ENCODE results near the gene ADAMTSL1. TPM values are rescaled to one million over a fixed set of nuclear protein-coding genes. Genes with fewer than 3 reads are reported as not detected.

ADAMTSL1 gene
- total RNA-seq, 1 donor from 2014 or later, result 12.6 TPM

DNA sequence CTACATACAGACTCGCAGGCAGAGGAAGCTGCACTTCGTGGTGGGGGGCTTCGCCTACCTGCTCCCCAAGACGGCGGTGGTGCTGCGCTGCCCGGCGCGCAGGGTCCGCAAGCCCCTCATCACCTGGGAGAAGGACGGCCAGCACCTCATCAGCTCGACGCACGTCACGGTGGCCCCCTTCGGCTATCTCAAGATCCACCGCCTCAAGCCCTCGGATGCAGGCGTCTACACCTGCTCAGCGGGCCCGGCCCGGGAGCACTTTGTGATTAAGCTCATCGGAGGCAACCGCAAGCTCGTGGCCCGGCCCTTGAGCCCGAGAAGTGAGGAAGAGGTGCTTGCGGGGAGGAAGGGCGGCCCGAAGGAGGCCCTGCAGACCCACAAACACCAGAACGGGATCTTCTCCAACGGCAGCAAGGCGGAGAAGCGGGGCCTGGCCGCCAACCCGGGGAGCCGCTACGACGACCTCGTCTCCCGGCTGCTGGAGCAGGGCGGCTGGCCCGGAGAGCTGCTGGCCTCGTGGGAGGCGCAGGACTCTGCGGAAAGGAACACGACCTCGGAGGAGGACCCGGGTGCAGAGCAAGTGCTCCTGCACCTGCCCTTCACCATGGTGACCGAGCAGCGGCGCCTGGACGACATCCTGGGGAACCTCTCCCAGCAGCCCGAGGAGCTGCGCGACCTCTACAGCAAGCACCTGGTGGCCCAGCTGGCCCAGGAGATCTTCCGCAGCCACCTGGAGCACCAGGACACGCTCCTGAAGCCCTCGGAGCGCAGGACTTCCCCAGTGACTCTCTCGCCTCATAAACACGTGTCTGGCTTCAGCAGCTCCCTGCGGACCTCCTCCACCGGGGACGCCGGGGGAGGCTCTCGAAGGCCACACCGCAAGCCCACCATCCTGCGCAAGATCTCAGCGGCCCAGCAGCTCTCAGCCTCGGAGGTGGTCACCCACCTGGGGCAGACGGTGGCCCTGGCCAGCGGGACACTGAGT, 303.2 kb downstream of the ADAMTSL1 start:
- Histone ChIP-seq H3K27me3 (ENCODE audit: insufficient read depth, low read length) (no peaks in the 10 kb centered on the region), H3K9ac (ENCODE audit: low read length) (no peak overlapping the region), H4K20me1 (ENCODE audit: insufficient read depth, low read length) (peaks cover 16% of the 10 kb centered on the region), H3K27ac (ENCODE audit: low read depth, low read length) (no peak overlapping the region), H3K79me2 (ENCODE audit: insufficient read depth, low read length) (peaks cover 4% of the 10 kb centered on the region), H3K4me2 (ENCODE audit: low read length) (no peak overlapping the region), H3K36me3 (ENCODE audit: insufficient read depth, low read length) (peaks cover 38% of the 10 kb centered on the region), H3K4me3 (ENCODE audit: insufficient read depth, low read depth, low read length) (no peak overlapping the region), H3K4me1 (ENCODE audit: insufficient read depth, low read length) (no peaks in the 10 kb centered on the region), H3K9me3 (ENCODE audit: insufficient read depth, low read depth, low read length) (no peaks in the 10 kb centered on the region), H2AFZ (ENCODE audit: low read depth, low read length) (no peak overlapping the region)
- H3K27me3 Mint-ChIP-seq (ENCODE audit: low read depth, unreplicated experiment), result no peaks in the 10 kb centered on the region
- H3K9me3 Mint-ChIP-seq (ENCODE audit: unreplicated experiment), result peaks cover 2% of the 10 kb centered on the region
- no peak overlapping the region for H3K4me3 Mint-ChIP-seq (ENCODE audit: unreplicated experiment)
- TF ChIP-seq EZH2 (IDR thresholded peaks at IDR 0.05; ENCODE audit: insufficient read depth, low read length), result no peak
- no peak for TF ChIP-seq CTCF (IDR thresholded peaks at IDR 0.05; ENCODE audit: insufficient read depth, low read depth, low read length)
- no peaks in the 10 kb centered on the region for H3K4me1 Mint-ChIP-seq (ENCODE audit: low read depth, unreplicated experiment)
- no peak overlapping the region for H3K27ac Mint-ChIP-seq (ENCODE audit: unreplicated experiment)
- FAIRE-seq (no peak), DNase-seq (ENCODE audit: low read depth) (no peak)
- peaks cover 17% of the 10 kb centered on the region for H3K36me3 Mint-ChIP-seq (ENCODE audit: low read depth, unreplicated experiment)

DNA sequence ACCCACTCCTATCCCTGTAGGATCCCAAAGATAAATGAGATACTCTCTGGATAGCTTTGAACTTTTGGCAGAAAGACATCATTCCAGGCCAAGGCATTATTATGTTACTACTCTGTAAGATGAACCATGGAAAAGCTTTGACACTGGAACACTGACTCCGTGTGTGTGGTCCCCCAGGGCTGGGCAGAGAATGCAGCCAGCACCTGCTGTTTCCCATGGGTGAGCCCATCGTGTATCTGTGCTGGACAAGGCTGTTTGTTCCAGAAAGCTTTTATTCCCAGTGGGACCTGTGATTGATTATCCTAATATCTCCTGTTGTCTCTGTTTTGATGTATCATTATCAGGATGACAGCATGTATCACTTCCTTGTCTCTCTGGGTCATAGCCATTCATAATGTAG, 304.2 kb downstream of the ADAMTSL1 start:
- Histone ChIP-seq H3K27me3 (ENCODE audit: insufficient read depth, low read length) (no peaks in the 10 kb centered on the region), H4K20me1 (ENCODE audit: insufficient read depth, low read length) (peaks cover 16% of the 10 kb centered on the region), H3K4me1 (ENCODE audit: insufficient read depth, low read length) (no peaks in the 10 kb centered on the region), H3K36me3 (ENCODE audit: insufficient read depth, low read length) (peaks cover 40% of the 10 kb centered on the region), H3K9me3 (ENCODE audit: insufficient read depth, low read depth, low read length) (no peaks in the 10 kb centered on the region), H2AFZ (ENCODE audit: low read depth, low read length) (no peak overlapping the region), H3K27ac (ENCODE audit: low read depth, low read length) (no peak overlapping the region), H3K4me3 (ENCODE audit: insufficient read depth, low read depth, low read length) (no peak overlapping the region), H3K79me2 (ENCODE audit: insufficient read depth, low read length) (peaks cover 4% of the 10 kb centered on the region), H3K9ac (ENCODE audit: low read length) (no peak overlapping the region), H3K4me2 (ENCODE audit: low read length) (no peak overlapping the region)
- no peaks in the 10 kb centered on the region for H3K4me1 Mint-ChIP-seq (ENCODE audit: low read depth, unreplicated experiment)
- no peak for FAIRE-seq
- peaks cover 17% of the 10 kb centered on the region for H3K36me3 Mint-ChIP-seq (ENCODE audit: low read depth, unreplicated experiment)
- no peak overlapping the region for H3K4me3 Mint-ChIP-seq (ENCODE audit: unreplicated experiment)
- H3K27me3 Mint-ChIP-seq (ENCODE audit: low read depth, unreplicated experiment), result no peaks in the 10 kb centered on the region
- DNase-seq (ENCODE audit: low read depth), result no peak
- H3K9me3 Mint-ChIP-seq (ENCODE audit: unreplicated experiment), result peaks cover 2% of the 10 kb centered on the region
- H3K27ac Mint-ChIP-seq (ENCODE audit: unreplicated experiment), result no peak overlapping the region
- TF ChIP-seq CTCF (IDR thresholded peaks at IDR 0.05; ENCODE audit: insufficient read depth, low read depth, low read length) (no peak), EZH2 (IDR thresholded peaks at IDR 0.05; ENCODE audit: insufficient read depth, low read length) (no peak)

GRCh38 chr9:18778846-18779245, 304.9 kb downstream of the ADAMTSL1 start:
- Mint-ChIP-seq H3K27ac (ENCODE audit: unreplicated experiment) (no peak overlapping the region), H3K4me3 (ENCODE audit: unreplicated experiment) (no peak overlapping the region), H3K4me1 (ENCODE audit: low read depth, unreplicated experiment) (no peaks in the 10 kb centered on the region), H3K27me3 (ENCODE audit: low read depth, unreplicated experiment) (no peaks in the 10 kb centered on the region), H3K36me3 (ENCODE audit: low read depth, unreplicated experiment) (peaks cover 17% of the 10 kb centered on the region), H3K9me3 (ENCODE audit: unreplicated experiment) (peaks cover 2% of the 10 kb centered on the region)
- Histone ChIP-seq H3K4me2 (ENCODE audit: low read length) (no peak overlapping the region), H3K36me3 (ENCODE audit: insufficient read depth, low read length) (peaks cover 36% of the 10 kb centered on the region), H3K9ac (ENCODE audit: low read length) (no peak overlapping the region), H2AFZ (ENCODE audit: low read depth, low read length) (no peak overlapping the region), H3K4me3 (ENCODE audit: insufficient read depth, low read depth, low read length) (no peak overlapping the region), H4K20me1 (ENCODE audit: insufficient read depth, low read length) (peaks cover 16% of the 10 kb centered on the region), H3K9me3 (ENCODE audit: insufficient read depth, low read depth, low read length) (no peaks in the 10 kb centered on the region), H3K4me1 (ENCODE audit: insufficient read depth, low read length) (no peaks in the 10 kb centered on the region), H3K79me2 (ENCODE audit: insufficient read depth, low read length) (peaks cover 4% of the 10 kb centered on the region), H3K27ac (ENCODE audit: low read depth, low read length) (no peak overlapping the region), H3K27me3 (ENCODE audit: insufficient read depth, low read length) (no peaks in the 10 kb centered on the region)
- FAIRE-seq (no peak), DNase-seq (ENCODE audit: low read depth) (no peak)
- TF ChIP-seq CTCF (IDR thresholded peaks at IDR 0.05; ENCODE audit: insufficient read depth, low read depth, low read length) (no peak), EZH2 (IDR thresholded peaks at IDR 0.05; ENCODE audit: insufficient read depth, low read length) (no peak)

All from astrocyte (in vitro differentiated cells and primary cell).